CD8-positive, alpha-beta memory T cell (primary cell): ENCODE results near the gene C1orf116. TPM values are rescaled to one million over a fixed set of nuclear protein-coding genes. Genes with fewer than 3 reads are reported as not detected.
A peak's percentile ranks its signal among the peaks of the same experiment; 100 is the strongest.

Experiments
- CTCF ChIA-PET: fragments of 350-600 bp; sonication (Branson Sonifier 250); formaldehyde crosslinking; loops from one replicate; lab custom pipeline; 2021; ENCODE audit warnings: antibody characterized with exemption; lab: Charles Lee
- POLR2A ChIA-PET: fragments of 350-600 bp; sonication (Branson Sonifier 250); formaldehyde crosslinking; loops from one replicate; lab custom pipeline; 2021; ENCODE audit warnings: antibody characterized with exemption; lab: Charles Lee
- DNase-seq, 5 donors: peaks; one replicate each; pipeline versions ENCODE4 v3.0.0 to v3.0.0-alpha.2; 2020 to 2022; ENCODE audit warnings: mixed read lengths in 1 of 5
- H3K27ac ChIP-seq: one replicate; pipeline ENCODE4 v1.7.0; 2013; ENCODE audit warnings: low read depth, mild to moderate bottlenecking, low read length, moderate library complexity
- H3K27me3 ChIP-seq: 2 replicates; pipeline ENCODE4 v1.7.0; 2013; ENCODE audit warnings: low read length, mild to moderate bottlenecking; ENCODE audit not compliant: insufficient read depth, poor library complexity, severe bottlenecking
- H3K36me3 ChIP-seq: 2 replicates; pipeline ENCODE4 v1.7.0; 2013; ENCODE audit warnings: mild to moderate bottlenecking, low read length, moderate library complexity; ENCODE audit not compliant: insufficient read depth
- H3K4me1 ChIP-seq: 2 replicates; pipeline ENCODE4 v1.7.0; 2013; ENCODE audit warnings: mild to moderate bottlenecking, low read length, moderate library complexity; ENCODE audit not compliant: insufficient read depth
- H3K4me3 ChIP-seq: 2 replicates; pipeline ENCODE4 v1.7.0; 2013; ENCODE audit warnings: mild to moderate bottlenecking, low read length
- H3K9me3 ChIP-seq: 2 replicates; pipeline ENCODE4 v1.7.0; 2013; ENCODE audit warnings: mild to moderate bottlenecking, low read length
- H3K27ac Mint-ChIP-seq, 8 donors: one replicate each; pipeline ENCODE4 v1.8.0; 2020 to 2021; ENCODE audit warnings: mixed read lengths in 8 of 8, mild to moderate bottlenecking in 6 of 8, inconsistent platforms in 3 of 8, moderate library complexity in 3 of 8
- H3K27me3 Mint-ChIP-seq, 2 donors: one replicate each; pipeline ENCODE4 v1.8.0; 2020 to 2021; ENCODE audit warnings: mixed read lengths in 2 of 2, mild to moderate bottlenecking in 1 of 2, moderate library complexity in 1 of 2
- H3K36me3 Mint-ChIP-seq, 3 donors: one replicate each; pipeline ENCODE4 v1.8.0; 2020 to 2021; ENCODE audit warnings: mixed read lengths in 3 of 3, inconsistent platforms in 1 of 3, mild to moderate bottlenecking in 1 of 3
- H3K4me1 Mint-ChIP-seq, 3 donors: one replicate each; pipeline ENCODE4 v1.8.0; 2020 to 2021; ENCODE audit warnings: mixed read lengths in 3 of 3, inconsistent platforms in 1 of 3, mild to moderate bottlenecking in 1 of 3
- H3K4me3 Mint-ChIP-seq, 7 donors: one replicate each; pipeline ENCODE4 v1.8.0; 2020 to 2021; ENCODE audit warnings: mixed read lengths in 7 of 7, mild to moderate bottlenecking in 6 of 7, moderate library complexity in 4 of 7, inconsistent platforms in 2 of 7
- H3K9me3 Mint-ChIP-seq, 5 donors: one replicate each; pipeline ENCODE4 v1.8.0; 2020 to 2022; ENCODE audit warnings: mixed read lengths in 5 of 5, mild to moderate bottlenecking in 3 of 5, moderate library complexity in 2 of 5, inconsistent platforms in 1 of 5
- polyA plus RNA-seq: library from polyadenylated mRNA; unstranded; fragments of 300-500 nt; fragmentation: Illumina TruSeq; gene quantifications from one replicate; pipeline ENCODE4 v1.2.3, GENCODE V29; 2021
- total RNA-seq, 2 experiments: library from RNA; stranded (reverse); gene quantifications; one replicate each; pipeline ENCODE4 v1.2.3, GENCODE V29; 2021

C1orf116 gene
- total and polyA plus RNA-seq, 3 experiments from 2014 or later, result not detected

GRCh38 chr1:207004931-207005830 is 27.4 kb downstream of the C1orf116 start:
- H3K27me3 Mint-ChIP-seq, result peaks cover 14 to 27% of the 10 kb centered on the region in 2 donors
- H3K36me3 Mint-ChIP-seq, result no peaks in the 10 kb centered on the region
- H3K4me1 Mint-ChIP-seq, result peaks cover 0 to 6% (median 4%) of the 10 kb centered on the region in 3 donors
- CTCF ChIA-PET, result interaction anchor here (0.7 to 2.2 kb wide), 5 partner anchors 9 to 28 kb away, joined by 3 to 9 read pairs (median 3); partner anchors contain the start of gene C1orf116
- peak overlapping the region in 2 of 7 donors; percentile 19 to 64 for H3K4me3 Mint-ChIP-seq
- H3K36me3 ChIP-seq, result no peaks in the 10 kb centered on the region
- H3K9me3 ChIP-seq, result no peaks in the 10 kb centered on the region
- H3K27ac Mint-ChIP-seq, result no peak overlapping the region
- H3K4me1 ChIP-seq, result no peaks in the 10 kb centered on the region
- no peak overlapping the region for H3K4me3 ChIP-seq
- POLR2A ChIA-PET, result no interaction called here
- DNase-seq, result peak; percentile 3 to 50 (median 8)
- no peaks in the 10 kb centered on the region for H3K9me3 Mint-ChIP-seq
- H3K27ac ChIP-seq, result no peak overlapping the region
- no peaks in the 10 kb centered on the region for H3K27me3 ChIP-seq

GRCh38 chr1:207003210-207003609 is 29.3 kb downstream of the C1orf116 start:
- DNase-seq, result no peak
- Mint-ChIP-seq H3K9me3 (no peaks in the 10 kb centered on the region), H3K27me3 (peaks cover 7 to 24% of the 10 kb centered on the region in 2 donors), H3K4me3 (no peak overlapping the region), H3K4me1 (peaks cover 0 to 6% (median 4%) of the 10 kb centered on the region in 3 donors), H3K27ac (no peak overlapping the region), H3K36me3 (no peaks in the 10 kb centered on the region)
- no peaks in the 10 kb centered on the region for H3K4me1 ChIP-seq
- POLR2A ChIA-PET, result no interaction called here
- CTCF ChIA-PET, result no interaction called here
- H3K27me3 ChIP-seq, result no peaks in the 10 kb centered on the region
- no peaks in the 10 kb centered on the region for H3K9me3 ChIP-seq
- H3K27ac ChIP-seq, result no peak overlapping the region
- H3K36me3 ChIP-seq, result no peaks in the 10 kb centered on the region
- H3K4me3 ChIP-seq, result no peak overlapping the region

- H3K36me3 ChIP-seq, result no peaks in the 10 kb centered on the region
- peaks cover 0 to 6% (median 4%) of the 10 kb centered on the region in 3 donors for H3K4me1 Mint-ChIP-seq
- H3K4me1 ChIP-seq, result no peaks in the 10 kb centered on the region
- H3K27me3 Mint-ChIP-seq, result peaks cover 7 to 23% of the 10 kb centered on the region in 2 donors
- no peak for DNase-seq
- H3K36me3 Mint-ChIP-seq, result no peaks in the 10 kb centered on the region
- no peak overlapping the region for H3K27ac ChIP-seq
- H3K9me3 Mint-ChIP-seq, result no peaks in the 10 kb centered on the region
- H3K27me3 ChIP-seq, result no peaks in the 10 kb centered on the region
- H3K4me3 Mint-ChIP-seq, result no peak overlapping the region
- CTCF ChIA-PET, result interaction anchor here (1.5 kb wide), 1 partner anchor 9 kb away, joined by 3 read pairs; no protein-coding TSS in a partner anchor
- H3K27ac Mint-ChIP-seq, result no peak overlapping the region
- POLR2A ChIA-PET, result no interaction called here
- no peaks in the 10 kb centered on the region for H3K9me3 ChIP-seq
- no peak overlapping the region for H3K4me3 ChIP-seq
These were observed 29.8 kb downstream of the C1orf116 start for GRCh38 chr1:207002724-207003146.

- Mint-ChIP-seq H3K9me3 (no peaks in the 10 kb centered on the region), H3K4me3 (no peak overlapping the region), H3K36me3 (no peaks in the 10 kb centered on the region), H3K27ac (peak overlapping the region in 1 of 8 donors; percentile 9), H3K4me1 (peaks cover 0 to 6% (median 4%) of the 10 kb centered on the region in 3 donors), H3K27me3 (peaks cover 4 to 15% of the 10 kb centered on the region in 2 donors)
- DNase-seq, result no peak
- ChIA-PET CTCF (interaction anchor here (1.5 kb wide), 1 partner anchor 10 kb away, joined by 3 read pairs; no protein-coding TSS in a partner anchor), POLR2A (no interaction called here)
- no peak overlapping the region for H3K27ac ChIP-seq
- H3K9me3 ChIP-seq, result no peaks in the 10 kb centered on the region
- no peaks in the 10 kb centered on the region for H3K36me3 ChIP-seq
- no peak overlapping the region for H3K4me3 ChIP-seq
- no peaks in the 10 kb centered on the region for H3K4me1 ChIP-seq
- H3K27me3 ChIP-seq, result no peaks in the 10 kb centered on the region
These were observed 30.9 kb downstream of the C1orf116 start for GRCh38 chr1:207001492-207002245.

- H3K9me3 ChIP-seq, result no peaks in the 10 kb centered on the region
- H3K27ac Mint-ChIP-seq, result no peak overlapping the region
- H3K4me3 ChIP-seq, result no peak overlapping the region
- CTCF ChIA-PET, result no interaction called here
- no peaks in the 10 kb centered on the region for H3K36me3 ChIP-seq
- H3K27me3 Mint-ChIP-seq, result peaks cover 5 to 8% of the 10 kb centered on the region in 2 donors
- POLR2A ChIA-PET, result no interaction called here
- DNase-seq, result no peak
- H3K4me1 Mint-ChIP-seq, result peaks cover 0 to 6% (median 4%) of the 10 kb centered on the region in 3 donors
- H3K4me3 Mint-ChIP-seq, result no peak overlapping the region
- H3K9me3 Mint-ChIP-seq, result no peaks in the 10 kb centered on the region
- no peaks in the 10 kb centered on the region for H3K4me1 ChIP-seq
- H3K27ac ChIP-seq, result no peak overlapping the region
- no peaks in the 10 kb centered on the region for H3K27me3 ChIP-seq
- no peaks in the 10 kb centered on the region for H3K36me3 Mint-ChIP-seq
These were observed 31.8 kb downstream of the C1orf116 start for GRCh38 chr1:207000651-207001291.

- H3K9me3 Mint-ChIP-seq, result no peaks in the 10 kb centered on the region
- H3K36me3 ChIP-seq, result no peaks in the 10 kb centered on the region
- DNase-seq, result no peak
- H3K4me3 ChIP-seq, result no peak overlapping the region
- no peak overlapping the region for H3K4me3 Mint-ChIP-seq
- no peaks in the 10 kb centered on the region for H3K27me3 ChIP-seq
- H3K36me3 Mint-ChIP-seq, result no peaks in the 10 kb centered on the region
- peak overlapping the region in 1 of 8 donors; percentile 20 for H3K27ac Mint-ChIP-seq
- peaks cover 9 to 12% of the 10 kb centered on the region in 2 donors for H3K27me3 Mint-ChIP-seq
- ChIA-PET POLR2A (no interaction called here), CTCF (no interaction called here)
- H3K4me1 Mint-ChIP-seq, result no peaks in the 10 kb centered on the region
- no peaks in the 10 kb centered on the region for H3K9me3 ChIP-seq
- H3K27ac ChIP-seq, result no peak overlapping the region
- H3K4me1 ChIP-seq, result no peaks in the 10 kb centered on the region
These were observed 33.7 kb downstream of the C1orf116 start for GRCh38 chr1:206998816-206999215.

- H3K27me3 ChIP-seq, result no peaks in the 10 kb centered on the region
- CTCF ChIA-PET, result no interaction called here
- POLR2A ChIA-PET, result no interaction called here
- H3K9me3 ChIP-seq, result no peaks in the 10 kb centered on the region
- no peak for DNase-seq
- peaks cover 16 to 52% of the 10 kb centered on the region in 2 donors for H3K27me3 Mint-ChIP-seq
- H3K27ac Mint-ChIP-seq, result no peak overlapping the region
- no peaks in the 10 kb centered on the region for H3K4me1 Mint-ChIP-seq
- no peak overlapping the region for H3K4me3 ChIP-seq
- H3K4me1 ChIP-seq, result no peaks in the 10 kb centered on the region
- no peaks in the 10 kb centered on the region for H3K9me3 Mint-ChIP-seq
- H3K36me3 ChIP-seq, result no peaks in the 10 kb centered on the region
- H3K36me3 Mint-ChIP-seq, result no peaks in the 10 kb centered on the region
- no peak overlapping the region for H3K4me3 Mint-ChIP-seq
- no peak overlapping the region for H3K27ac ChIP-seq
These were observed 39.8 kb downstream of the C1orf116 start for GRCh38 chr1:206992790-206993189.
